TTC549 (cell line): ENCODE measurements around the gene DPP10.

Experiments
- FAIRE-seq: peaks from 2 replicates; lab custom pipeline; 2012; peaks lifted over from hg19 to GRCh38; lab: Jason Lieb, UNC

The DPP10 gene

GRCh38 chr2:114609203-114609602 is 166.8 kb downstream of the DPP10 start:
- no peak for FAIRE-seq

GRCh38 chr2:114609801-114610200 is 167.4 kb downstream of the DPP10 start:
- FAIRE-seq: no peak

- FAIRE-seq: no peak
Observed at GRCh38 chr2:114610677-114611076, 168.2 kb downstream of the DPP10 start.

- no peak for FAIRE-seq
Observed at GRCh38 chr2:114614592-114614991, 172.2 kb downstream of the DPP10 start.

- FAIRE-seq: no peak
Observed at GRCh38 chr2:114628481-114628880, 186.0 kb downstream of the DPP10 start.

GRCh38 chr2:114631146-114631545 is 188.7 kb downstream of the DPP10 start:
- no peak for FAIRE-seq

- no peak for FAIRE-seq
Observed at GRCh38 chr2:114642166-114642770, 199.8 kb downstream of the DPP10 start.

- FAIRE-seq: no peak
Observed at GRCh38 chr2:114642988-114643553, 200.6 kb downstream of the DPP10 start.

GRCh38 chr2:114651933-114652332 is 209.5 kb downstream of the DPP10 start:
- no peak for FAIRE-seq

GRCh38 chr2:114659880-114660279 is 217.4 kb downstream of the DPP10 start:
- FAIRE-seq: no peak

GRCh38 chr2:114661971-114662939 is 219.8 kb downstream of the DPP10 start:
- no peak for FAIRE-seq

GRCh38 chr2:114668415-114668814 is 226.0 kb downstream of the DPP10 start:
- no peak for FAIRE-seq

- FAIRE-seq: no peak
Observed at GRCh38 chr2:114683251-114683650, 240.8 kb downstream of the DPP10 start.

- FAIRE-seq: no peak
Observed at GRCh38 chr2:114684403-114684802, 242.0 kb downstream of the DPP10 start.

GRCh38 chr2:114685102-114685501 is 242.7 kb downstream of the DPP10 start:
- FAIRE-seq: no peak

- FAIRE-seq: no peak
Observed at GRCh38 chr2:114688241-114688640, 245.8 kb downstream of the DPP10 start.

GRCh38 chr2:114698520-114698919 is 256.1 kb downstream of the DPP10 start:
- FAIRE-seq: no peak

GRCh38 chr2:114699423-114699944 is 257.0 kb downstream of the DPP10 start:
- no peak for FAIRE-seq

GRCh38 chr2:114700440-114700839 is 258.0 kb downstream of the DPP10 start:
- no peak for FAIRE-seq

- FAIRE-seq: no peak
Observed at GRCh38 chr2:114709936-114710850, 267.8 kb downstream of the DPP10 start.

- FAIRE-seq: no peak
Observed at GRCh38 chr2:114714313-114714712, 271.9 kb downstream of the DPP10 start.

GRCh38 chr2:114717049-114717448 is 274.6 kb downstream of the DPP10 start:
- FAIRE-seq: no peak
